ENCODE results near the gene RASL11B.

- TF ChIP-seq SAFB (IDR thresholded peaks at IDR 0.05; ENCODE audit: borderline replicate concordance, low read depth, low read length) (no peak), TBL1XR1 (IDR thresholded peaks at IDR 0.05; ENCODE audit: low read length in 2 of 2) (no peak), SMARCE1 (IDR thresholded peaks at IDR 0.05) (no peak), SMARCA5 (IDR thresholded peaks at IDR 0.05) (no peak)
- TF ChIP-seq, protein P1, sequence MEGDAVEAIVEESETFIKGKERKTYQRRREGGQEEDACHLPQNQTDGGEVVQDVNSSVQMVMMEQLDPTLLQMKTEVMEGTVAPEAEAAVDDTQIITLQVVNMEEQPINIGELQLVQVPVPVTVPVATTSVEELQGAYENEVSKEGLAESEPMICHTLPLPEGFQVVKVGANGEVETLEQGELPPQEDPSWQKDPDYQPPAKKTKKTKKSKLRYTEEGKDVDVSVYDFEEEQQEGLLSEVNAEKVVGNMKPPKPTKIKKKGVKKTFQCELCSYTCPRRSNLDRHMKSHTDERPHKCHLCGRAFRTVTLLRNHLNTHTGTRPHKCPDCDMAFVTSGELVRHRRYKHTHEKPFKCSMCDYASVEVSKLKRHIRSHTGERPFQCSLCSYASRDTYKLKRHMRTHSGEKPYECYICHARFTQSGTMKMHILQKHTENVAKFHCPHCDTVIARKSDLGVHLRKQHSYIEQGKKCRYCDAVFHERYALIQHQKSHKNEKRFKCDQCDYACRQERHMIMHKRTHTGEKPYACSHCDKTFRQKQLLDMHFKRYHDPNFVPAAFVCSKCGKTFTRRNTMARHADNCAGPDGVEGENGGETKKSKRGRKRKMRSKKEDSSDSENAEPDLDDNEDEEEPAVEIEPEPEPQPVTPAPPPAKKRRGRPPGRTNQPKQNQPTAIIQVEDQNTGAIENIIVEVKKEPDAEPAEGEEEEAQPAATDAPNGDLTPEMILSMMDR (IDR thresholded peaks at IDR 0.05 in 2 of 3, conservative IDR thresholded peaks at IDR 0.05 in 1 of 3; ENCODE audit: insufficient read depth in 2 of 3, low read depth in 1 of 3, low read length in 3 of 3): no peak
- TF ChIP-seq, protein P2, sequence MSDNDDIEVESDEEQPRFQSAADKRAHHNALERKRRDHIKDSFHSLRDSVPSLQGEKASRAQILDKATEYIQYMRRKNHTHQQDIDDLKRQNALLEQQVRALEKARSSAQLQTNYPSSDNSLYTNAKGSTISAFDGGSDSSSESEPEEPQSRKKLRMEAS (CRISPR knock-in tag; IDR thresholded peaks at IDR 0.05): no peak
Observed at GRCh38 chr4:52873191-52873590, 11.1 kb downstream of the RASL11B start.

All from K562 (cell line).